HG03196 (cell line): ENCODE results near the gene CRACR2B.

ENCODE experiments used
- ATAC-seq: cut with Tn5 transposase; IDR thresholded peaks from one replicate; pipeline ENCODE4 v1.9.1; 2021; ENCODE audit not compliant: unreplicated experiment

Gene CRACR2B

GRCh38 chr11:837189-837989 lies 9.7 kb downstream of the CRACR2B start:
- ATAC-seq: no peak

GRCh38 chr11:837990-838307 lies 10.2 kb downstream of the CRACR2B start:
- no peak for ATAC-seq

GRCh38 chr11:838441-839279 lies 10.9 kb downstream of the CRACR2B start:
- ATAC-seq: no peak

GRCh38 chr11:839280-839623 lies 11.5 kb downstream of the CRACR2B start:
- no peak for ATAC-seq

- ATAC-seq: no peak
These were observed 12.3 kb downstream of the CRACR2B start for GRCh38 chr11:839875-840617.

- no peak for ATAC-seq
These were observed 14.3 kb downstream of the CRACR2B start for GRCh38 chr11:841981-842369.

GRCh38 chr11:842370-843002 lies 14.8 kb downstream of the CRACR2B start, which contains the start of the genes POLR2L and TSPAN4:
Gene POLR2L (minus strand): TSS chr11:842529. CDS start chr11:842508, 21 bp downstream.
Gene TSPAN4 (plus strand): TSS chr11:842852. CDS start chr11:850305, 7,453 bp downstream.
- peak; percentile 46 for ATAC-seq

- ATAC-seq: no peak
These were observed 15.5 kb downstream of the CRACR2B start for GRCh38 chr11:843086-843734.

- no peak for ATAC-seq
These were observed 16.3 kb downstream of the CRACR2B start for GRCh38 chr11:843818-844692.

- ATAC-seq: no peak
These were observed 17.2 kb downstream of the CRACR2B start for GRCh38 chr11:844693-845644.

- no peak for ATAC-seq
These were observed 18.3 kb downstream of the CRACR2B start for GRCh38 chr11:845872-846495.

GRCh38 chr11:846496-847098 lies 18.9 kb downstream of the CRACR2B start:
- ATAC-seq: no peak

GRCh38 chr11:847876-848275 lies 20.2 kb downstream of the CRACR2B start:
- ATAC-seq: no peak

GRCh38 chr11:848380-848931 lies 20.7 kb downstream of the CRACR2B start:
- ATAC-seq: no peak

GRCh38 chr11:849104-849824 lies 21.5 kb downstream of the CRACR2B start:
- no peak for ATAC-seq

- ATAC-seq: no peak
These were observed 22.4 kb downstream of the CRACR2B start for GRCh38 chr11:849951-850774.
